ENCODE data around the gene PHC3.
"Not testable (repeated sequence)": the region's sequence is repeated elsewhere in the genome, so short reads cannot be mapped to it uniquely, and the experiment has no call there.

PHC3 gene

DNA sequence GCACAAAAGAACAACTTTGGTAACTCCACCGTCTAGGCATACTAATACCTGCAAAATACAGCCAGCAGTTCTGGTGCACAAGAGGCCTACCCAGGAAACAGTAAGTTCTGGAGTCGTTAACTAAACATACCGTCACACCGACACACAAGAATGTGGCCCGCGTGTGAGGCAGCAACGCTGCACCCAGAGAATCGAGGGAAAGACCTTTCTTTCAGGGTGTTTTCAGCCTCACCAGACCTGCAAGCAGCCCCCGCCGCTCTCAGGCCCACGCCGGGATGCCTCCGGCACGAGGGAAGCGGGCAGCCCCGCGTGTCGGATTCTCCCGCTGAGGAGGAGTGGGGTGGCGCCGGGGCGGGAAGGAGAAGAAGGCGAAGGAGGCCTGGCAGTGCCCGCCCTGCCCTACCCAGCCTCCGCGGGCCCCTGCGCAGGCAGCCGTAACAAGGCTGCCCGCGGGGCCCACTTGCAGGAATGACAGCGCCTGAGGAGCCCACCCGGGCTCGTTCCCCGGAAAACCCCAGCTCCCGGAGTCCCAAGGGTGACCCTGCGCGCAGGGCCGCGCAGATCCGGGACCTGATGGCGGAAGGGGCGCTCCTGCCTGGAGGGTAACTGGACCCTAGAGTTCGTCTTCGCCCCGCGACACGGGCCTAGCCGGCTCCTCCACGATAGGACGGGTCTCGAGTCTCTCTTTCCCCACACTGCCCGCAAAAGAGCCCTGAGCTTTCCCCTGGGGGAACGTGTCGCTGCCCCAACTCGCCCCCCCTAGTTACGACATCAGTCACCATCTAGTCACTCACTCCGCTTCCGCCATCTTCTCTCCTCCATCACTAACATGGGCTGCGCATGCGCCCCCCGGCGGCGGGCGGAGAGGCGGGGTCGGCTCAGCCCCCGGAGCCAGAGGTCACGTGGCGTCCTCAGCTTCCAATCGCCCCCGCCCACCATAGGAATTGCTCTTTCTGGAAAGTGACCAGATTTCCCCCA lies at the start of gene PHC3:
Gene PHC3, minus strand, starts transcription at position 826 of the 978 bp plus-strand sequence. Its CDS starts 18 bp downstream, at position 808.
- peak; percentile 78 for DNase-seq

GRCh38 chr3:170228093-170228766 lies 46.7 kb upstream of the PHC3 start:
- DNase-seq: no peak

- no peak for DNase-seq
Measured at GRCh38 chr3:170226426-170226960, 45.0 kb upstream of the PHC3 start.

DNA sequence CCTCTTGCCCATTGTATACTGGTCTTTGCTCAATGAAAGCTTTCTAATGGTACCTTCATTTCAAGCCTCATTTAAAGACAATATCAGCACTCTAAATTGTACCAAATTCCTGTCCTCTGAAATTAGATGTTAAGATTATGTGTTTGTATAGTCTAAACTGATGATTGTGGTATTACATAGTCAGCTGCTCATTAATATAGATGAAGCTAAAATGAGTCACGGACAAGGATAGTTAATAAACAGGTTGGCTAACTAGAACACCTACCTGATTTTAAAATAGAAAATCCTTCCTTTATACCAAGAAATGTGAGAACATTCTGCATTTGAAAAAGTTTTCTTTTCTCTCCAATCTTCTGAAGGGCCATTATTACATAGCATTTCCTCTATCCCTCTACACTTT lies 43.6 kb upstream of the PHC3 start:
- no peak for DNase-seq

GRCh38 chr3:170222647-170223541 lies 41.4 kb upstream of the PHC3 start:
- DNase-seq: no peak

- peak; percentile 96 for DNase-seq
Measured at GRCh38 chr3:170221924-170222646, 40.6 kb upstream of the PHC3 start, which contains the start of gene PRKCI. Gene PRKCI, plus strand, starts transcription at chr3:170222424. Its CDS starts 246 bp downstream, at chr3:170222670.

- no peak for DNase-seq
Measured at GRCh38 chr3:170220871-170221270, 39.3 kb upstream of the PHC3 start.

DNA sequence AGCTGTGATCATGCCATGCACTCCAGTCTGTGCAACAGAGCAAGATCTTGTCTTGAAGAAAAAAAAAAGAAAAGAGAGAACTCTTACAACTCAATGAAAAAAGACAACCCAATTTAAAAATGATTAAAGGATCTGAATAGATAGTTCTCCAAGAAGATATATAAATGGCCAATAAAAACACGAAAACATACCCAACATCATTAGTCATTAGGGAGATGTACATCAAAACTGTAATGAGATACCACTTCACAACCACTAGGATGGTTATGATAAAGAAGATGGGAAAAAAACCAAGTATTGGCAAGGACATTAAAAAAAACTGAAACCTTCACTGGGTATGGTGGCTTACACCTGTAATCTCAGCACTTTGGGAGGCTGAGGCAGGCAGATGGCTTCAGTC lies 38.3 kb upstream of the PHC3 start:
- DNase-seq: no peak

DNA sequence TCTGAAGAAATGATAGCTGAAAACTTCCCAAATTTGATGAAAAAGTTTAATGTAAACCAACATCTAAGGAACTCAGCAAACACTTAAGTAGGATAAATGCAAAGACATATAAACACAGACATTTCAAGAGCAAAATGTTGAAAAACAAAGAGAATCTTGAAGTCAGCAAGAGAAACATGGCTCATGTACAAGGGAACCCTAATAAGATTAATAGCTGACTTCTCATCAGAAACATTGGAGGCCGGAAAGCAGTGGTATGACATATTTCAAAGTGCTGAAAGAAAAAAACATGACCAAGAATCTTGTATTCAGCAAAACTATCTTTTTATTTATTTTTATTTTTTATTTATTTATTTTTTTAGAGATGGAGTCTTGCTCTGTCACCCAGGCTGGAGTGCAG lies 30.1 kb upstream of the PHC3 start:
- no peak for DNase-seq

GRCh38 chr3:170207717-170208116 lies 26.2 kb upstream of the PHC3 start:
- DNase-seq: no peak

DNA sequence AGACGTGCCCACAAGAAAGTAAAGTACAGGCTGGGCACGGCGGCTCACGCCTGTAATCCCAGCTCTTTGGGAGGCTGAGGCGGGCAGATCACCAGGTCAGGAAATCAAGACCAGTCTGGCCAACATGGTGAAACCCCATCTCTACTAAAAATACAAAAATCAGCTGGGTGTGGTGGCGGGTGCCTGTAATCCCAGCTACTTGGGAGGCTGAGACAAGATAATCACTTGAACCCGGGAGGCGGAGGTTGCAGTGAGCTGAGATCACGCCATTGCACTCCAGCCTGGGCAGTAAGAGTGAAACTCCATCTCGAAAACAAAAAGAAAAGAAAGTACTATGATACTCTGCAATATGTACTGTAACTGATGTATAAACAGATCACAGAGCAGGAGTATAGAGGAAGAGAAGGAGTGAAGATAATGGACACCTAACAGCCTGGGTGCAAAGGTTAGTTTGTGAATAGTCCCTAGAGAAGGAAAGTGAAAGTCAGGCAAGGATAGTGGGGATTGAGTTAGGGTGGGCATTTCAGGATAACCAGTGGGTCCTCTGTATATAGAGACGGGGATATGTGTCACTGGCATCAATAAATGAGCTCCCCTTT lies 24.7 kb upstream of the PHC3 start:
- not testable (repeated sequence) for DNase-seq

GRCh38 chr3:170205302-170205701 lies 23.8 kb upstream of the PHC3 start:
- DNase-seq: no peak

DNA sequence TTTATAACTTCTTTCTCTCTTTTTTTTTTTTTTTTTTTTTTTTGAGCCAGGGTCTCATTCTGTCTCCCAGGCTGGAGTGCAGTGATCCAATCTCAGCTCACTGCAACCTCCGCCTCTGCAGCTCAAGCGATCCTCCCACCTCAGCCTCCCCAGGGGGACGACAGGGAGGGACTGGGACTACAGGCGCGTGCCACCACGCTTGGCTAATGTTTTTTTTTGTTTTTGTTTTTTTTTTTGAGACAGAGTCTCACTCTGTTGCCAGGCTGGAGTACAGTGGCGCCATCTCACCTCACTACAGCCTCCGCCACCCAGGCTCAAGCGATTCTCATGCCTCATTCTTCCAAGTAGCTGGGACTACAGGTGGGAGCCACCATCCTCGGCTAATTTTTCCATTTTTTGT lies 23.0 kb upstream of the PHC3 start:
- no peak for DNase-seq

DNA sequence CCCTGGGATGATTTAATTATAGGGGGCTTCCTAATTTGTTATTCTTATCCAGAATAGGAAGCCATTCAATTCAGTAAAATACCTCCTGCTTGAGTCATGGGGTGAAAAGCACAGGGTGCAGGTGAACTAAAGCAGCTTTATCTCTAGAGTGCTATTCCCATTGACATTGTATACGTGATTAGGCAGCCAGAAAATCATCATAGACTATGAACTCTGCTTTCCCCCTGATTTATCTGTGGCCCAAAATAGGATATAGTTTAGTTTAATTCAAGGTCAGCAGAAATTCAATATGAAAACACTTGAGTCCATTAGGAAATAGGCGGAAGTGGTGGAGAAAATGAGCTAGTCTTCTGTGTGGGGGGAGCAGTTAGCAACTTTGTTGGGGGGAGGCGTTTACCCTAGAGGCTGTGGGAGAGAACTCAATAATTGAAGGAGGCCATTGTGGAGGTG lies 22.5 kb upstream of the PHC3 start:
- DNase-seq: no peak

DNA sequence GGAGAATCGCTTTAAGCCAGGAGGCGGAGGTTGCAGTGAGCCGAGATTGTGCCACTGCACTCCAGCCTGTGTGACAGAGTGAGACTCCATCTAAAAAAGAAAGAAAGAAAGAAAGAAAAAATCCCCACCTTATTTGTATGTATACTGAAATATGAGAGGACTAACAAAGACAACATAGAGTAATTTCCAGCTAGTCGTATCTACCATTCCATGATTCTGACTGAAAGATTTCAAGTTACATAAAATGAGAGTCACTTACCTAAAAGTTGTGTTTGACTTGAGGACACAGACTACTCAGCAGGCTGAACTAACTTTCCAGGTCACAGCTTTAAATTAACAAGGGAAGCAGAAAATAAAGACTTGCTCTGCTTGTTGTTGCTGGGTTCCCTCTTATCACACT lies 21.9 kb upstream of the PHC3 start:
- no peak for DNase-seq

GRCh38 chr3:170201527-170201926 lies 20.0 kb upstream of the PHC3 start:
- no peak for DNase-seq

DNA sequence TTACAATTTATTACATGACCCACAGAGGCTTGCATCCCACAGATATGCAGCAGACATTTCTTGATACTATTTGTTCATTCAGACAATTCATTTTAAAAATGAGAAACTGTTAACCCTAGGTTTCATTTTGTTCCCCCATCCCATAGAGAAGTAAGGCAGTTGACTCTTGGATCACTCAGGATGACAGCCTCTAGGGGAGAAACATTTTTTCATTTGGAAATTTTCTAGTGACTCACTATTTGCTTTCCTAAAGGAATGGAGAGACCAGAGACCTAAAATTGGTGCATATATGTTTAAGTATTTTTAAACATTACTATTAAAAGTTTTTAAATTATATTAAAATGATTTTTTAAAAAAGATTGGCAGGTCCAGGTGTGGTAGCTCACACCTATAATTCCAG lies 19.5 kb upstream of the PHC3 start:
- no peak for DNase-seq

GRCh38 chr3:170196833-170197232 lies 15.3 kb upstream of the PHC3 start:
- no peak for DNase-seq

DNA sequence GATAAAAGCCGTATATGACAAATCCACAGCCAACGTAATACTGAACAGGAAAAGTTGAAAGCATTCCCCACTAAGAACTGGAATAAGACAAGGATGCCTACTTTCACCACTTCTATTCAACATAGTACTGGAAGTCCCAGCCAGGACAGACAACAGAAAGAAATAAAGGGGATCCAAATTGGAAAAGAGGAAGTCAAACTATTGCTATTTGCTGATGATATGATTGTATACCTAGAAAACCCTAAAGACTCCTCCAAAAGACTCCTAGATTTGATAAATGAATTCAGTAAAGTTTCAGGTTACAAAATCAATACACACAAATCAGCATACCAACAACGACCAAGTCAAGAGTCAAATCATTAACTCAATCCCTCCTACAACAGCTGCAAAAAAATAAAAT lies 14.2 kb upstream of the PHC3 start:
- not testable (repeated sequence) for DNase-seq

DNA sequence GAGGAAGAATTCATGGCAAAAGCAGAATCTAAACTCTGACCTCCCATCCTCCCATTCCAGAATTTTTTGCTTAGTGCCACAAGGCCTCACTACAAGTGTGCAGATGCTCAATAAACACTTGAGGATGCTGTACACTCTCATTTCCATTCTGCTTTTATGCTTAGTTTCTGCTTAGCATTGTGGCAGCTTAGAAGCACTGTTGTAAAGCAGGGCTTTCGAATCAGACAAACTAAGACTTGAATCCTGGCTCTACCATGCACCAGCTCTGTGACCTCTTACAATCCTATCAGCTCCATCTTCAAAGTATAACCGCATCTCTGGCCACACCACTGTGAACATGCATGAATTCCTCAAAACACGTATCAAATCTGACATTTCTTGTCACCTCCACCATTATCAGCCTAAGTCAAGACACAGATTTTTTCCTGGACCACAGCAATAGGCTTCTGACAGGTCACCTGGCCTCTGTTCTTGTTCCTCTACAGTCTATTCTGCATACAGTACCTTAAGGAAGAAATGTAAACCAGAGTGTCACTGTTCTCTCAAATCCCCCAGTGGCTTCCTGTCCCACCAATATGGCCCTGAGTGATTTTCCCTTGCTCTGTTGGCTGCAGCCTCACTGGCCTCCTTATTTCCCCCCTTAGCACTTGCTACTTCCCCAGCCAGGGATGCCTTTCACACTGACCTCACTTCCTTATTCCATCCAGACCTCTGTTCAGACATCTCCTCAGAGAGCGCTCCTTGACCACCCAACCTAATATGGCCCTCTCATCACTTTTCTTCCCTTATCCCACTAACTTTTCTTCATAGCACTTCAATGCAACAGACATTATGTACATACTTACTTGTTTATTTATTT lies 8.1 kb upstream of the PHC3 start:
- DNase-seq: no peak

Data from NCI-H446 treated with DMSO at 0.1 percent for 48 hours (cell line).